Uterus (tissue), 2 donors: ENCODE data around the gene ZSWIM6.

Experiments
- CTCF ChIP-seq, 4 experiments: fragments of 200-600 bp in 2 of 4; fragments of 450-650 bp in 2 of 4; sonication (generic) in 2 of 4; IDR thresholded peaks; one replicate each; pipeline ENCODE4 v1.5.1; 2016 to 2019; ENCODE audit warnings: antibody characterized with exemption in 4 of 4, mild to moderate bottlenecking in 2 of 4, moderate library complexity in 1 of 4
- POLR2A ChIP-seq, 2 donors: fragments of 450-650 bp; IDR thresholded peaks; one replicate each; pipeline ENCODE4 v1.6.1; 2016; ENCODE audit warnings: antibody characterized with exemption in 2 of 2, mild to moderate bottlenecking in 1 of 2, moderate library complexity in 1 of 2

- TF ChIP-seq POLR2A (IDR thresholded peaks at IDR 0.05) (no peak), CTCF (IDR thresholded peaks at IDR 0.05) (no peak)
Observed at GRCh38 chr5:61289241-61289640, 42.8 kb upstream of the ZSWIM6 start.
